ENCODE data around the gene METTL8. TPM values are rescaled to one million over a fixed set of nuclear protein-coding genes. Genes with fewer than 3 reads are reported as not detected.
"Not testable (repeated sequence)": the region's sequence is repeated elsewhere in the genome, so short reads cannot be mapped to it uniquely, and the experiment has no call there.

The METTL8 gene
- total RNA-seq, 2 experiments from 2014 or later = 13.6 to 20.0 TPM

DNA sequence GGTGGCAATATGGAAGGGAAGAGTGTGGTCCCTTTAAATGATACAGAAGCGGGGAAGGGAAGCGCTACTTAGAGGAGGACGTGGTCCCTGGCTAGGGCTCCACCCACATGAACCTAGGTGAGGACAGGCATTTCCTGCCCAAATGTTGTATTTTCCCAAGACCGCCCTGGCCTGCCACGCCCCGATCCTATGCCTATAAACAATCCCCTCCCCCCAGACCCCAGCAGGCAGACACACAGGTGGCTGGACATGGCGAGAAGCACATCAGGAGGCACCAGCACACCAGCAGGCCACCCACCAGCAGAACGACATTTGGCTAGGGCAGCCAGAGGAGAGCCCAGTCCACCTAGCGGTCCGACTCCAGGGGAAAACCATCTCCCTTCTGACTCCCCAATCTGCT is 47.2 kb downstream of the METTL8 start:
- no peak for DNase-seq
- ChIA-PET CTCF (interaction anchor here (0.7 to 1.1 kb wide), 2 partner anchors 8 to 120 kb away, joined by 3 read pairs; no protein-coding TSS in a partner anchor), POLR2A (interaction anchor here (1.1 kb wide), 1 partner anchor 9 kb away, joined by 3 read pairs; no protein-coding TSS in a partner anchor)
- H3K9me3 Mint-ChIP-seq = peaks cover 3% of the 10 kb centered on the region
- H3K4me1 Mint-ChIP-seq = peaks cover 21% of the 10 kb centered on the region
- H3K4me3 Mint-ChIP-seq = no peak overlapping the region
- H3K27ac Mint-ChIP-seq = no peak overlapping the region
- no peaks in the 10 kb centered on the region for H3K27me3 Mint-ChIP-seq
- peaks cover 15% of the 10 kb centered on the region for H3K36me3 Mint-ChIP-seq (ENCODE audit: low read depth)

DNA sequence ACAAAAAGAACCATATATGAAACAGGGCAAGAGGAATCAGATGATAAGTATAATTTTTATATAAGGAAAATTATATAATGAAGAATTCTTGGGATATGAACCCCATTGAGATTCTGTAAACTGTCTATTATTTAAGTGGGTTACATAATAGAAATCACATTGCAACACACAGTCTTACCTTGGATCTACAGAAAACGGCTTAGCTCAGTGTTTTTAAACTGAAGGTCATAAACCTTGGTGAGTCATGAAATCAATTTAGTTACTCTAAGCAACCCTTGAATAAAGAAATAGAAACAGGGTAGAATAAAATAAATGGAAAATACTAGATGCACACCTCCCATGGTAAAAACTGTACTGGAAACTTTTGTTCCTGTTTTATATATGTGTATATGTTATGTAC is 50.7 kb downstream of the METTL8 start:
- Mint-ChIP-seq H3K4me3 (no peak overlapping the region), H3K9me3 (peaks cover 23% of the 10 kb centered on the region), H3K36me3 (ENCODE audit: low read depth) (peaks cover 30% of the 10 kb centered on the region), H3K27me3 (no peaks in the 10 kb centered on the region), H3K4me1 (peaks cover 6% of the 10 kb centered on the region), H3K27ac (no peak overlapping the region)
- POLR2A ChIA-PET = no interaction called here
- DNase-seq = no peak
- CTCF ChIA-PET = no interaction called here

DNA sequence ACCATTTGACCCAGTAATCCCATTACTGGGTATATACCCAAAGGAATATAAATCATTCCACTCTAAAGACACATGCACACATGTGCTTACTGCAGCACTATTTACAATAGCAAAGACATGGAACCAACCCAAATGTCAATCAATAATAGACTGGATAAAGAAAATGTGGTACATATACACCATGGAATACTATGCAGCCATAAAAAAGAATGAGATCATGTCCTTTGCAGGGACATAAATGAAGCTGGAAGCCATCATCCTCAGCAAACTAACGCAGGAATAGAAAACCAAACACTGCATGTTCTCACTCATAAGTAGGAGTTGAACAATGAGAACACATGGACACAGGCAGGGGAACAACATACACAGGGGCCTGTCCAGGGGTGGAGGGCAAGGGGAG is 51.6 kb downstream of the METTL8 start:
- H3K27ac Mint-ChIP-seq, POLR2A ChIA-PET, H3K27me3 Mint-ChIP-seq, CTCF ChIA-PET, H3K4me3 Mint-ChIP-seq, H3K4me1 Mint-ChIP-seq, DNase-seq: not testable (repeated sequence)
- Mint-ChIP-seq H3K9me3 (peaks cover 26% of the 10 kb centered on the region), H3K36me3 (ENCODE audit: low read depth) (peaks cover 39% of the 10 kb centered on the region)

DNA sequence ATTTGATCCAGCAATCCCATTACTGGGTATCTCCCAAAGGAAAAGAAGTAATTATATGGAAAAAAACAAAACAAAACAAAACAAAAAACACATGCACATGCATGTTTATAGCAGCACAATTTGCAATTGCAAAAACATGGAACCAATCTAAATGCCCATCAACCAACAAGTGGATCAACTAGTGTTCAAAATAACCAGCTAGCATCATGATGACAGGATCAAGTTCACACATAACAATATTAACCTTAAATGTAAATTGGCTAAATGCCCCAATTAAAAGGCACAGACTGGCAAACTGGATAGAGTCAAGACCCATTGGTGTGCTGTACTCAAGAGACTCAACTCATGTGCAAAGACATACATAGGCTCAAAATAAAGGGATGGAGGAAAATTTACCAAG is 55.9 kb downstream of the METTL8 start:
- peaks cover 51% of the 10 kb centered on the region for H3K36me3 Mint-ChIP-seq (ENCODE audit: low read depth)
- H3K27me3 Mint-ChIP-seq = not testable (repeated sequence)

DNA sequence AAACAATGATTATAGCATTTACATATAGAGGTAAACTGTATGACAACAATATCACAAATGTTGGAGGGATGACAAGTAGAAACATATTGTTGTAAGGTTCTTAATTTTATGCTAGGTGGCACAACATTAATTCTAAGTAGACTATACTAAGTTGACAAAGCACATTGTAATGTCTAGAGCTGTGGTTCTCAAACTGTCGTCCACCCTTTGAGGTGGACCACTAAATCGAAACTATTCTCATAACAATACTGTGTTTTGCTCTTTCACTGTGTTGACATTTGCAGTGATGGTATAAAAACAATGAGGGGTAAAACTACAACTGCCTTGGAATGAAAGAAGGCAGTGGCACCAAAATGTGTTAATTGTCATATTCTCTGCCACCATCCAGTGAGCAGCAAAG is 66.1 kb downstream of the METTL8 start:
- Mint-ChIP-seq H3K9me3 (peaks cover 11% of the 10 kb centered on the region), H3K36me3 (ENCODE audit: low read depth) (peaks cover 11% of the 10 kb centered on the region), H3K27ac (no peak overlapping the region), H3K4me3 (no peak overlapping the region), H3K27me3 (no peaks in the 10 kb centered on the region), H3K4me1 (peaks cover 4% of the 10 kb centered on the region)
- no peak for DNase-seq
- ChIA-PET POLR2A (no interaction called here), CTCF (no interaction called here)

More for the DNA sequence above, 55.9 kb downstream of the METTL8 start:
- peaks cover 45% of the 10 kb centered on the region for H3K9me3 Mint-ChIP-seq
- H3K27ac Mint-ChIP-seq, H3K4me1 Mint-ChIP-seq, CTCF ChIA-PET, POLR2A ChIA-PET, H3K4me3 Mint-ChIP-seq, DNase-seq: not testable (repeated sequence)

DNA sequence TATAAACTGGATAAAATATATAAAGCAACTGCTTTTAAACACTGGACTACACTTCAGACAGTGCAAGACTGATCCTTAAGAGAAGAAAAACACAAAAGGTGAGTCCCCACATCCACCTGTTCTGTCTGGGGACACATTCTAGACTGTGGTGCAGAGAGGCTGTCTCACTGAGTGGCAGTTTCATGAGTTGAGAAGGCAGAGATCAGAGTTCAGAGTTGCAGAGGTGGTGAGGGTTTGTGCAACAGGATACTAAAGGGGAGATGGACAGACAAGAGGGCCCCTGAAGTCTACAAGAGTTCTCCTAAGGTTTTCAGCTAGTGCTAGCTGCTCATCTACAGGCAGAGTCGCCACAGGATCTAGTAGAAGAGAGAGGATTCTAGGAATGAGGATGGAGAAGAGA is 68.0 kb downstream of the METTL8 start:
- H3K9me3 Mint-ChIP-seq = peaks cover 11% of the 10 kb centered on the region
- ChIA-PET CTCF (no interaction called here), POLR2A (no interaction called here)
- H3K4me1 Mint-ChIP-seq = peaks cover 4% of the 10 kb centered on the region
- no peak for DNase-seq
- H3K27me3 Mint-ChIP-seq = no peaks in the 10 kb centered on the region
- peaks cover 11% of the 10 kb centered on the region for H3K36me3 Mint-ChIP-seq (ENCODE audit: low read depth)
- H3K4me3 Mint-ChIP-seq = no peak overlapping the region
- no peak overlapping the region for H3K27ac Mint-ChIP-seq

DNA sequence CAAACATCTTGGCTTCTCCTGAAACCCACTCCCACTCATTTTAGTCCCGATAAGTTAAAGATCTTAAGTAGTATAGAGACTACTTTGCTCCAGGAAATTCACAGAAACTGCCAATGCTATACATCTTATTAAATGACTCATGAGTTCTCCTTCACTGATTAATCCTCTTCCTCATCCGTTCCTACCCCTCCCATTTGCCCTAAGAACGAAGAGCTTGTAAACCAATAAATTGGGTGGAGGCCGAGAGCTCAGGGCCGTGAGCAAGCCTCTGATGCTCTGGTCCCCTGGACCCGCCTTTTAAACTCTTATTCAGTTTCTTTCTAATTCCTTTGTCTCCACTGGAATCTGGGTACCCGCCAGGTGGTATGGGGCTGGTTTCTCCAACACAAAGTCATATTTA is 68.6 kb downstream of the METTL8 start:
- H3K36me3 Mint-ChIP-seq (ENCODE audit: low read depth) = peaks cover 11% of the 10 kb centered on the region
- no peaks in the 10 kb centered on the region for H3K27me3 Mint-ChIP-seq
- H3K27ac Mint-ChIP-seq = no peak overlapping the region
- H3K9me3 Mint-ChIP-seq = peaks cover 11% of the 10 kb centered on the region
- peaks cover 4% of the 10 kb centered on the region for H3K4me1 Mint-ChIP-seq
- POLR2A ChIA-PET = no interaction called here
- no peak overlapping the region for H3K4me3 Mint-ChIP-seq
- no peak for DNase-seq
- CTCF ChIA-PET = no interaction called here

DNA sequence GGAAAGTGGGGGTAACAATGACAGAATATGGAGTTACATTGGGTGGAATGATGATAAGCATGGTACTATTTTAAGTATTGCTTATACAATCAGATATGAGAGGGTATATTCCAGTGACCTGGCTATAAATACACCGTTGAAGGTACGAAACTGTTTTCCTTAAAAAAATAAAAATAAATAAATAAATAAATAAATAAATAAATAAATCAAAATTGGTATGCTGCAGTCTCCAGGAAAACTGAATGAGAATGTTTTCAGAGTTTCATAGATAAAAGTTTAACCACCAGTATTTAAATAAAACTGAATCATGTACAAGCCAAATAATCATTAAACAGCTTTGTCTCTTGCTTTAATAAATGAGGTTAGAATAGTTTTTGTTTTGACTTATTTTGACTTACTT is 71.4 kb downstream of the METTL8 start:
- Mint-ChIP-seq H3K27me3 (no peaks in the 10 kb centered on the region), H3K9me3 (peaks cover 11% of the 10 kb centered on the region), H3K36me3 (ENCODE audit: low read depth) (peaks cover 17% of the 10 kb centered on the region), H3K4me3 (no peak overlapping the region), H3K27ac (no peak overlapping the region), H3K4me1 (peaks cover 4% of the 10 kb centered on the region)
- CTCF ChIA-PET = no interaction called here
- POLR2A ChIA-PET = no interaction called here
- no peak for DNase-seq

DNA sequence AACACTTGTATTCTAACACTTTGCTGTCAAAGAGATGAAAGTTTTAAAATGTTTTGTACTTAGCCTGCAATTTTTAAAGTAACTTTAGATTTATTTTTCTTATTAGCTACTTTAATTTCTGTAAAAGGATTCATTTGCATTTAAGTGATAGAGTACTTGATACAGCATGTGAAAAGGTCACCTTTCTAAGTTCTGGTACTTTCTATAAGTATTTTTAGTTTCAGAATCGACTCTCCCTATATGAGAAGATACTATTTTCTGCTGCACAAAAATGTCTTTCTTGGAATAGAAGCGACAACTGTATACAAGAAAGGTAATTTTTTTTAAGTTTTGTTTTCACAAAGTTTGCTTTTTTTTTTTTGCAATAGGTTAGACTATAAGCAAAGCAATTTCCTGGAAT is 72.9 kb downstream of the METTL8 start:
- Mint-ChIP-seq H3K27ac (no peak overlapping the region), H3K4me1 (no peaks in the 10 kb centered on the region)
- CTCF ChIA-PET = no interaction called here

DNA sequence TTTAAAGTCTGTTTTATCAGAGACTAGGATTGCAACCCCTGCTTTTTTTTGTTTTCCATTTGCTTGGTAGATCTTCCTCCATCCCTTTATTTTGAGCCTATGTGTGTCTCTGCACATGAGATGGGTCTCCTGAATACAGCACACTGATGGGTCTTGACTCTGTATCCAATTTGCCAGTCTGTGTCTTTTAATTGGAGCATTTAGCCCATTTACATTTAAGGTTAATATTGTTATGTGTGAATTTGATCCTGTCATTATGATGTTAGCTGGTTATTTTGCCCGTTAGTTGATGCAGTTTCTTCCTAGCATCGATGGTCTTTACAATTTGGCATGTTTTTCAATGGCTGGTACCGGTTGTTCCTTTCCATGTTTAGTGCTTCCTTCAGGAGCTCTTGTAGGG is 80.0 kb downstream of the METTL8 start:
- H3K4me3 Mint-ChIP-seq, H3K9me3 Mint-ChIP-seq, CTCF ChIA-PET, DNase-seq, H3K27ac Mint-ChIP-seq, H3K27me3 Mint-ChIP-seq, POLR2A ChIA-PET, H3K4me1 Mint-ChIP-seq: not testable (repeated sequence)
- H3K36me3 Mint-ChIP-seq (ENCODE audit: low read depth) = peaks cover 16% of the 10 kb centered on the region

More for the DNA sequence above, 72.9 kb downstream of the METTL8 start:
- Mint-ChIP-seq H3K4me3 (no peak overlapping the region), H3K27me3 (no peaks in the 10 kb centered on the region), H3K9me3 (peaks cover 3% of the 10 kb centered on the region), H3K36me3 (ENCODE audit: low read depth) (peaks cover 18% of the 10 kb centered on the region)
- DNase-seq = no peak
- POLR2A ChIA-PET = no interaction called here

DNA sequence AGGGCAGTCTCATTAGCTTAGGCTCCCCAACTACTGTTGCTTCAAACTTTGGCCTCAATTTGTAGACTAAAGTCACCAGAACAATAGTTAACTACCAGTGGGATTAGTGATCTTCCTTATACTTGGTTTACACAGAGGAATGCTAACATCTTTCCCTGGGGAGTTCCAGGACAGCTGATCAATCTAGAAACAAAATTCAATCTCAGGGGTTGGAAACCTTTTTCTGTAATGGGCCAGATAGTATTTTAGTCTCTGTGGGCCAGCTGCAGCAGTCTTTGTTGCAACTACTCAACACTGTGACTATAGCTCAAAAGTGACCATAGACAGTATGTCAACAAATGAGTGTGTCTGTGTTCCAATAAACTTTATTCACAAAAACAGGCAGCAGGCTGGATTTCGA is 85.7 kb downstream of the METTL8 start:
- no peak for DNase-seq
- no peak overlapping the region for H3K27ac Mint-ChIP-seq
- ChIA-PET CTCF (interaction anchor here (0.6 kb wide), 1 partner anchor 956 kb away, joined by 3 read pairs; no protein-coding TSS in a partner anchor), POLR2A (no interaction called here)
- peaks cover under 1% of the 10 kb centered on the region for H3K9me3 Mint-ChIP-seq
- no peaks in the 10 kb centered on the region for H3K36me3 Mint-ChIP-seq (ENCODE audit: low read depth)
- H3K4me3 Mint-ChIP-seq = no peak overlapping the region
- no peaks in the 10 kb centered on the region for H3K27me3 Mint-ChIP-seq
- H3K4me1 Mint-ChIP-seq = peaks cover 10% of the 10 kb centered on the region

DNA sequence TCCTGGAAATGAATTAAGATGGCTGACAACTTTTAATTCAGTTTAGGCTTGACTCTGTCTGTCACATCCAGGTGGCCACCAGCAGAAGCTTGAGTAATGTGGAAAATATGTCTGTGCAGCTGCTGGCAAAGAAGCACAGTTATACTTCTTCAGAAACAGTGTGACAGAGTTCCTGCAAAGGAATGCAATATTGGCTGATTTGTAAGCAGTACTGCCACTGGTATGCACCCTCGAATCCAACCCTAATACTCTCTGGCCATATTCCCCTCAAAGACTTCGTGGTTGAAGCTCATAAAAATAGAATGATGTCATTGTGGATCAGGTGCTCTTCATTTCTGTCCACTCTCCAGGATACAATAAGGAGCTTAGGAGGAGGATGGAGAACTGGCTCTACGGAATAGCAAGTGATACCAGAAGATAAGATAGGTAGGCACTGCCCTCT is 86.2 kb downstream of the METTL8 start:
- no peak for DNase-seq
- no peak overlapping the region for H3K4me3 Mint-ChIP-seq
- H3K27me3 Mint-ChIP-seq = no peaks in the 10 kb centered on the region
- ChIA-PET CTCF (interaction anchor here (0.6 kb wide), 1 partner anchor 955 kb away, joined by 3 read pairs; no protein-coding TSS in a partner anchor), POLR2A (no interaction called here)
- H3K9me3 Mint-ChIP-seq = no peaks in the 10 kb centered on the region
- no peak overlapping the region for H3K27ac Mint-ChIP-seq
- no peaks in the 10 kb centered on the region for H3K36me3 Mint-ChIP-seq (ENCODE audit: low read depth)
- peaks cover 10% of the 10 kb centered on the region for H3K4me1 Mint-ChIP-seq

DNA sequence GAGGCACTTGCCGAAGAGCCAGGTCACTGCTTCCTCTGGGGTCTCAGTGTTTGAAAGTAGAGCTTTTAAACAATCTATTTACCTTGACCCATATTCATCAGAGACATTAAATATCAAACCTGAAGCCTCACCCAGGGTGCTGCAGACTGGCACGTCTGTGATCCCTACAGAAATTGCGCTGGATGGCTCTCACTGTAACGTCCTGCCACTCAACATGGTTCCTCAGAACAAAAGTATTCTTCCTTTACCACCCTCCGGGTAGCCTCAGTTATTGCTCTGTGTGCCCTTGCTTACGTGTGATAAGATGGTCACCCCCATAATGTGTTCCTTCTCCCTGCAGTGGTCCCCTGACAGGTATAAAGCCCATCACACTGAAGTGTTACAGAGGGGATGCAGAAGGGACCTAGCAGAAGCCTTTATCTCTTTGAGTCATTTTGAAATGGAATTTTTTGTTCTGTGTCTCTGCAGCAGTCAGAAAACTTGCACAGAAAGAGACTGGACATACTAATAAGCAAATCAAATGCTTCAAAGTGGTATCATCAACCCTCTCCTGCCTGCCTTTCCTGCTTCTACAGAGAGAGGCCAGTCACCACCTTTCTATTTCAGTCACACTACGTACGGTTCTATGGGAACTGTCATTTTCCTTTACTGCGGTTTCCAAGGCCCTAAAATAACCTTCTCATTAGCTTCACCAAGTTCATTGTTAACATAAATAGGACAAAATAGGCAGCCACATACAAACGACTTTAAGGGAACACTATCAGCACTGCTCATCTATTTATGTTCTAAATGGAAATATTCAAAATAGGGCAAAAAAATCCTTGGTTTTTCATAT is 86.8 kb downstream of the METTL8 start:
- H3K27me3 Mint-ChIP-seq = no peaks in the 10 kb centered on the region
- H3K4me3 Mint-ChIP-seq = no peak overlapping the region
- no peak overlapping the region for H3K27ac Mint-ChIP-seq
- H3K36me3 Mint-ChIP-seq (ENCODE audit: low read depth) = no peaks in the 10 kb centered on the region
- no peaks in the 10 kb centered on the region for H3K9me3 Mint-ChIP-seq
- no peak for DNase-seq
- H3K4me1 Mint-ChIP-seq = peaks cover 10% of the 10 kb centered on the region
- POLR2A ChIA-PET = no interaction called here
- CTCF ChIA-PET = no interaction called here
